HG03025 (cell line): ENCODE measurements around the gene ENPP4.
"Not testable (repeated sequence)": the region's sequence is repeated elsewhere in the genome, so short reads cannot be mapped to it uniquely, and the experiment has no call there.

ENCODE experiments used
- ATAC-seq: cut with Tn5 transposase; IDR thresholded peaks from one replicate; pipeline ENCODE4 v1.9.1; 2021; ENCODE audit warnings: mild to moderate bottlenecking, moderate library complexity; ENCODE audit not compliant: unreplicated experiment, low FRiP score

Gene ENPP4

GRCh38 chr6:46129629-46130511 lies at the start of gene ENPP4:
Gene ENPP4, plus strand, starts transcription at chr6:46129989. Its CDS starts 9,595 bp downstream, at chr6:46139584.
- peak; percentile 96 for ATAC-seq

DNA sequence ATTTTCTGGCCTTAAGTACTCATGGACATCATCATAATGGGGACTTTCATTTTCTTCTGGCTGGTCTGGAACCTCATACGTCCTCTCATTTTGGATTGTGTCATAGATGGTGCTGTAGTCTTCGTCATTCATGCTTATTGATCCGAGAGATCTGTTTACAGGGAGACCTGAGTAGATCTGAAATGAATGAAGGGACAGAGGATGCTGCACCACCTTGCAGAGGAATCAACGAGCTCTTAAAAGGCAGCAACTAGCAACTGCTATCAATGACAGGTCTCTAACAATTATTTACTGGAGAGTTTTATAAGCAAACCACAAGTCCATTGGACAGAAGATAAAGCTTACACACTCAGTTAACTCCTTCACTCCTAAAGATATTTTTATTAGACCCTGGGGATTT lies 49.7 kb upstream of the ENPP4 start:
- no peak for ATAC-seq

DNA sequence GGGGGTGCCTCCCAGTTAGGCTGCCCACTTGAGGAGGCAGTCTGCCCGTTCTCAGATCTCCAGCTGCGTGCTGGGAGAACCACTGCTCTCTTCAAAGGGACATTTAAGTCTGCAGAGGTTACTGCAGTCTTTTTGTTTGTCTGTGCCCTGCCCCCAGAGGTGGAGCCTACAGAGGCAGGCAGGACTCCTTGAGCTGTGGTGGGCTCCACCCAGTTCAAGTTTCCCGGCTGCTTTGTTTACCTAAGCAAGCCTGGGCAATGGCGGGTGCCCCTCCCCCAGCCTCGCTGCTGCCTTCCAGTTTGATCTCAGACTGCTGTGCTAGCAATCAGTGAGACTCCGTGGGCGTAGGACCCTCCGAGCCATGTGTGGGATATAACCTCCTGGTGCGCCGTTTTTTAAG lies 44.1 kb upstream of the ENPP4 start:
- not testable (repeated sequence) for ATAC-seq

DNA sequence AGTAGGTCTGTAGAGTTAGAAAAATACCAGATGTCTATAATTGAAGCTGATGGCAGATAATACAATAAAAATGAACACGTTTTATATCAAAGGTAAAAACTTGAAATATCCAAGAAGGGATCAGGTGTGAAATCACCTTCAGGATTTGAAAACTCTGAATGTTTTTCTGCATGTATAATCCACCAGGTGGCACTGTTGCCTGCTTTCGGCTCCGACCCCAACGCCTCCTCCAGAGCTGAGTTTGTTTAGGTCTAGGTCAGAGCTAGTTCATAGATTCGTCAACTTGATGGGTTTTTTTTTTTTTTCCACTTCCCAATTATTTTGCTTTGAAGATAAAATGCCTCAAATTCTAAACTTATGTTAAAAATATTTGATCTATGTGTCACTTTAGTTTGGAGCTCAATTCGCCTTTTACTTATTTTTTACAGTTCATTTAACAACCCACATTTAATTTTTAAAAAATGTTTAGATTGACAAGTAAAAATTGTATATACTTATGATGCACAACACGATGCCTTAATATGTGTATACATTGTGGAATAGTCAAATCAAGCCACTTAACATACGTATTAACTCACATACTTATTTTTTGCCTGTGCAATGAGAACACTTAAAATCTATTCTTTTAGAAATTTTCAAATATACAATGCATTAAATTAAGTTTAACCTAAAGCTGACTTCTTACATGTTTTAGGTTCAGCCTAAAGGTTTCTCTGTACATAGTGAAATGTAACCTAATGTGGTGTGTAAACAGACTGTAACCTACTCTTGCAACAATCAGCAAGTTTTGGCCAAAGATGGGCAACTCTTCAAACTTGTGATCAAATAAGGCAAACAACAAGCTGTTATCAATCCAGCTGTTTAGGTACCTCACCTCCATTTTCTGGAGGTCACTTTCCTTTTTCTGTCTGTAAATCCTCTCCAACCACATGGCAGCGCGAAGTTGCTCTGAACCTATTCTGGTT lies 39.4 kb upstream of the ENPP4 start:
- ATAC-seq: no peak

DNA sequence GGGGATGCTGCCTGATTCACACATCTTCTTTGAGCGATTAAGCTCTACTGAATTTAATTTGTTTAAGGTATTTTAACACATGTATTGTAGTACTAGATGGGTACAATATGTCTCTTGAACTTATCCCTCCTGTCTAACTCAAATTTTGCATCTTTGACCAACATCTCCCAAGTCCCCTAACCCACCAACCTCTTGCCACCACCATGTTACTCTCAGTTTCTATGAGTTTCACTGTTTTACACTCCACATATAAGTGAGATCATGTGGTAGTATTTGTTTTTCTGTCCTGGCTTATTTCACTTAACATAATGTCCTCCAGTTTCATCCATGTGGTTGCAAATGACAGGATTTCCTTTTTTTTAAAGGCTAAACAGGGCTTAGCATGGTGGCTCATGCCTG lies 38.7 kb upstream of the ENPP4 start:
- no peak for ATAC-seq

GRCh38 chr6:46095251-46095650 lies 34.5 kb upstream of the ENPP4 start:
- no peak for ATAC-seq

- ATAC-seq: no peak
Observed at GRCh38 chr6:46097366-46097765, 32.4 kb upstream of the ENPP4 start.

DNA sequence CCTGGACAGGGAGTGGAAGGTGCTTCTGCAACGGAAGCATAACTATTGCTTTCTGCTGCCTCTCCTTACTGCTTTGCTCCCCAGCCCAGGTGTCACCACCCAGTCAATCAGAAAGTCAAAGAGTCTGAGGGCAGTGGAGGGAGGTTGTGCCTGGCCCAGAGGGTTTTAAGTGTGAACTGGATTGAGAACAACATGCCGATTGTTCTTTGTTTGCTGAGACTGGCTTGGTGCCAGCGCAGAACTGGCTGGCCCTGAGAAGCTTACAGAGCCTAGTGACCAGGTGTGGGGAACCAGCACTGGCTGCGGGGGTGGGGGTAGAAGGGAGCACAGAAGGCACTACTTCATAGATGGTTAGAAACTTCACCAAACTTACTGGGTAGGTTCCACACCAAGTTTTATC lies 31.1 kb upstream of the ENPP4 start:
- no peak for ATAC-seq

DNA sequence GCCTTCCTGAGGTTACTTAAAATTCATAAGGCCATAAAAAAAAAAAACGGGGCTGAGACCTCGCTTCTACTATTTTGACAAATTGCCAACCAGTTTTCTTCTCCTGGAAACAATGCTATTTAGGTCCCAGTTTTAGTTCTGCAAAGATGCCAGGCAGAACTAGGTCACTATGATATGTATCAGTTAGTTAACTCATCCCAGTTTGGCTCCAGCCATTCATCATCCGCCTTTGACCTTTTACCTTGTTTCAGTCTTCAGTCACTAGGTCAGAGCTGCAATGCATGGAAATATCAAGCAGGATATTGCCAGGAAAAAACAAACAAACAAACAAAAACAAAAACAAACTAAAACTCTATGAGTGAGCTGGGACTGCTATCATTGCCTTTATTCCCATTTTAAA lies 29.8 kb upstream of the ENPP4 start:
- ATAC-seq: no peak

GRCh38 chr6:46102123-46102522 lies 27.7 kb upstream of the ENPP4 start:
- ATAC-seq: no peak

DNA sequence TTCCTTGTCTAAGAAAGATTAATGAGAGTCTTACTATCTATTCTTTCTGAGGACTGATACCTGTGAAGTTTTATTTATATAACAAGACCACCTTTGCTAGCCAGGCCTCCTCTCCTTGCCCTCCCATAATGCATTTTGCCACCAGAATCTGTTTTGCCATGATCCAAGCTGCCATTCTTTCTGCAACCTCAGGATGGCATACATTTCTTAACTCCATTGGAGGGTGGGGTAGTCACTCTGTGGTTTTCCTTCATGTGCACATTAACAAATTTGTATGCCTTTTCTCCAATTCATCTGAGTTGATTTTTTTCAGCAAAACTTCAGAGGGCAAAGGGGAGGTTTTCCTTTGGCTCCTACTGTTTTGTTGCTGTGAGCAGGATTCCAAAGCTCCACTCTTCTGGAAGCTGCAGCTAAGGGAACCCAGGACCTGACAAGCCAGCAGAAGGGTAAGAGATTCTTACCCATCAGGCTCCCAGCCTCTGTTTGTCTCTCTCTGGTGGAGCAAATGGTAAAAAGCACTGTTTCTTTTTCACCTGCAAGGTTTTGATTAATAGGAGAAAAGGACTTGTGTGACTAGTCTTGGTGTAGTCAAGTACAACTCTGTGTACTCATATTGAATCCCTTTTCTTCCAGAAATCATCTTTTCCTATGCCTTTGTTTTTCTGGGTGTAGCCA lies 26.2 kb upstream of the ENPP4 start:
- ATAC-seq: no peak

DNA sequence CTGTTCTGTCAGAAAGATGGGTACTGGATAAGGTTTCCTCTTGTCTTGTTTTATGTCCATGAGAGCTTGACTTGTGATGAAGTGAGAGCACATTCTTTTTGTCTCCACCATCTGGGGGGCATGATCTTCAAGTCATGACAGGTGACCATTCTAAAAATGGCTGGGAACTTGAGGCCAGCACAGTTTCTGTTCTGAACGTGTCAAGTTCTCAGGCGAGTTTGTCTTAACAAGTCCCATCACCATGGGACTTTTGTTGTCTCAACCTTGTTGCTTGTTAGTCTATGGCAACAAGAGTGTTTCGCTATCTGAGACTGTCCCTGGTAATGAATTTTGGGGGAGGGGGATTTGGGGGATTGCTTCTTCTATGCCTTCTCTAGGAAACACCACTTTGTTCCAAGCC lies 25.6 kb upstream of the ENPP4 start:
- peak; percentile 71 for ATAC-seq

- no peak for ATAC-seq
Observed at GRCh38 chr6:46105568-46105967, 24.2 kb upstream of the ENPP4 start.

DNA sequence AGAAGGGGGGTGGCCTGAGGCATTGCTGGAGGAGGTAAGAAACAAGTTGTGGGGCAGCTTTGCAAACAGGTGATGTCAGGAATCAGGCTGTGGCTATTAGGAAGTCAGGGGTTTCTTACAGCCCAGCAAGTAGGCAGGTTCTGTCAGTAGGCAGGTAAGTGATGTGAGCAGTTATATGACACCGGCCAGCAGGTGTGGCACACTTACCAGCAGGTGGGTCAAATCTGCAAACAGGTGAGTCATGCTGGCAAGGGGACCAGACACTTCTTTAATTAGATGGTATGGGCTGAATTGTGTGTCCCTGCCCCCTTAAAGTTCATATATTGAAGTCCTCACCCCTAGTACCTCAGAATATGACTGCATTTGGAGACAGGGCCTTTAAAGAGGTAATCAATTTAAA lies 16.4 kb upstream of the ENPP4 start:
- no peak for ATAC-seq

DNA sequence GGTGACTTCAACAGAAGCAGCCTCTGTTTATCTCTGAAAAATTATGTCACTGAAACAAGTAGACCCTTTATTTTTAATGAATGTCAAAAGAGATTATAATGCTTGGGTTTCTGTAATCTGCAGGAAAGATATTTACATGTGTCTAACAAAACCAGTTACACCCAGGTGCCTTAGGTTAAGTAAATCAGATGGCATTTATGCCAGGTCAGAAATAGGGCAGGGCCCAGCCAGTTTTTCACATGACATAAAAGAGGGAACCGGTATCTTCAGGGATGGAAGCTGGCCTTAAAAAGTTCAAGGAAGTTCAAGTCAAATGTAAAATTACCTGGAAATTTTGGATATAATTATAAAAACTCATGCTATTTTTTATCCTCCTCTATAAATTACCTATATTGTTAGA lies 14.2 kb upstream of the ENPP4 start:
- ATAC-seq: no peak

- no peak for ATAC-seq
Observed at GRCh38 chr6:46116289-46116688, 13.5 kb upstream of the ENPP4 start.

- ATAC-seq: no peak
Observed at GRCh38 chr6:46118157-46118556, 11.6 kb upstream of the ENPP4 start.

GRCh38 chr6:46118836-46119235 lies 11.0 kb upstream of the ENPP4 start:
- ATAC-seq: no peak

DNA sequence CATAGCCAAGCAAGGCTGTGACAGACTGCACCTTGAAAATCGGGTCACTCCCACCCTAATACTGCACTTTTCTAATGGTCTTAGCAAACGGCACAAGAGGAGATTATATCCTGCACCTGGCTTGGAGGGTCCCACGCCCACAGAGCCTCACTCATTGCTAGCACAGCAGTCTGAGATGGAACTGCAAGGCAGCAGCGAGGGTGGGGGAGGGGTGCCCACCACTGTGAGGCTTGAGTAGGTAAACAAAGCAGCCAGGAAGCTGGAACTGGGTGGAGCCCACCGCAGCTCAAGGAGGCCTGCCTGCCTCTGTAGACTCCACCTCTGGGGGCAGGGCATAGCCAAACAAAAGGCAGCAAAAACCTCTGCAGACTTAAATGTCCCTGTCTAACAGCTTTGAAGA lies 10.1 kb upstream of the ENPP4 start:
- not testable (repeated sequence) for ATAC-seq

- no peak for ATAC-seq
Observed at GRCh38 chr6:46128476-46128875, 1.3 kb upstream of the ENPP4 start.

DNA sequence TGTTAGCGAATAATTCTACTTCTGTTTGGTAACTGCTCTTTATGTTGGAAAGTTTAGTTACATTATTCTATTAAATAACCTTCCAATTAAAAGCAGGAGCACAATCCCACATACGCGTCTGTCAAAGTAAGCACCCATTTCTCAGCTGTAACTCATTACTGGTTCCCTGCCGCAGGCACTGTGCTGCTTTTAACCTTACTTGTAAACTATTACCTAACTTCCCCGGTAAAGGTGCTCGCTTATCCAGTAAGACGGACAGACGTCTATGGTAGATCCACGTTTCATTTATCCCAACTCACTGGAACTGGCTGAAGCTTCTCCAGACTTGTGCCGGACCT lies 529 bp upstream of the ENPP4 start:
- ATAC-seq: peak; percentile 6
